ENCODE results near the gene IARS2. TPM values are rescaled to one million over a fixed set of nuclear protein-coding genes. Genes with fewer than 3 reads are reported as not detected.

Gene IARS2
- total RNA-seq, 1 experiment from 2014 or later, result 106 TPM

DNA sequence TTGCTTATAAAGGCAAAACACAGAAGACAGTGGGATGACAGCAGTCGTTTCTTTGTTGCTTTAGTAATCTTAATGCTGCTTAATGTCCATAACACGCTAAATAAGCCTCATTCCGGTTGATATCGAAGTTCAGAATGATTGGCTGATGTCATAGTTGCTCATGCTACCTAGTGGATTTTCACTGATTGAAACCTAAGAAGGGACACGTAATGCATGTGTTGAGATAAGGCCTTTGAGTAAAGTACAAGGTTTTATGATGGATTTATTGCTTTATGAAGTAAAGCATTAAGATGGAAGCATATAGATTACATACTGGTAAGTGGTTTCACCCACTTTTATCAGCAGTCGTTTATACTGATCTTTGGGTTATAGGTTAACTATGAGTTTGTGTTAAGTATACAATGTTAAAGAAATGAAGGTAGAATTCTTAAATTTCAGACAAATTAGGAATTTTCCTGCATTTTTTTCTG is 25.1 kb downstream of the IARS2 start:
- ATAC-seq (no peak), DNase-seq (ENCODE audit: low read depth, low spot score) (no peak)
- no peak overlapping the region for H3K4me2 ChIP-seq (ENCODE audit: low read length)
- RAD21 ChIA-PET (ENCODE audit: low non-redundant PET in 1 of 2, low total read pairs in 2 of 2, uncharacterized antibody in 2 of 2, unreplicated experiment in 2 of 2), result no interaction called here
- no peak overlapping the region for H3K27ac ChIP-seq (ENCODE audit: low read depth, low read length)
- H3K9me2 ChIP-seq (ENCODE audit: insufficient read depth), result no peaks in the 10 kb centered on the region
- no peak overlapping the region for H3K4me3 ChIP-seq (replicated peaks in 1 of 2; ENCODE audit: low read depth in 1 of 2, low read length in 2 of 2)
- no peaks in the 10 kb centered on the region for H3K4me1 ChIP-seq (ENCODE audit: control insufficient read depth in 1 of 2, insufficient read depth in 2 of 2, low read length in 2 of 2)
- H3K79me2 ChIP-seq (ENCODE audit: insufficient read depth, low read length), result peaks cover 7% of the 10 kb centered on the region
- H3K36me3 ChIP-seq (ENCODE audit: control insufficient read depth in 1 of 2, insufficient read depth in 2 of 2, low read length in 2 of 2), result peaks cover 8 to 26% of the 10 kb centered on the region in 2 experiments
- CTCF ChIA-PET, result no interaction called here
- POLR2A ChIA-PET, result no interaction called here
- no peaks in the 10 kb centered on the region; the same call in 1 of the 2 replicates for H4K20me1 ChIP-seq (ENCODE audit: insufficient read depth)
- H3K9me3 ChIP-seq (ENCODE audit: control insufficient read depth in 1 of 2, insufficient read depth in 1 of 2, low read depth in 1 of 2, low read length in 2 of 2), result no peaks in the 10 kb centered on the region
- no peak overlapping the region for H2AFZ ChIP-seq (ENCODE audit: low read depth, low read length, poor library complexity, severe bottlenecking)
- no TSS peak for BruUV-seq (replicated peaks)
- TF ChIP-seq EZH2phosphoT487 (IDR thresholded peaks at IDR 0.05; ENCODE audit: borderline replicate concordance) (no peak), ZFX (IDR thresholded peaks at IDR 0.05) (no peak), CBX3 (IDR thresholded peaks at IDR 0.05; ENCODE audit: low read depth) (no peak), JUND (IDR thresholded peaks at IDR 0.05) (no peak), EGR1 (IDR thresholded peaks at IDR 0.05; ENCODE audit: low read depth) (no peak), EZH2 (IDR thresholded peaks at IDR 0.05) (no peak), ZNF274 (IDR thresholded peaks at IDR 0.05; ENCODE audit: low read depth, low read length) (no peak)
- TF ChIP-seq, protein P1, sequence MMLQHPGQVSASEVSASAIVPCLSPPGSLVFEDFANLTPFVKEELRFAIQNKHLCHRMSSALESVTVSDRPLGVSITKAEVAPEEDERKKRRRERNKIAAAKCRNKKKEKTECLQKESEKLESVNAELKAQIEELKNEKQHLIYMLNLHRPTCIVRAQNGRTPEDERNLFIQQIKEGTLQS (IDR thresholded peaks at IDR 0.05), result no peak
- H3K9ac ChIP-seq (ENCODE audit: low read length), result no peak overlapping the region
- intact Hi-C loops (cut with micrococcal nuclease), result no loop called here
- H3K27me3 ChIP-seq (ENCODE audit: insufficient read depth, low read length), result no peaks in the 10 kb centered on the region

DNA sequence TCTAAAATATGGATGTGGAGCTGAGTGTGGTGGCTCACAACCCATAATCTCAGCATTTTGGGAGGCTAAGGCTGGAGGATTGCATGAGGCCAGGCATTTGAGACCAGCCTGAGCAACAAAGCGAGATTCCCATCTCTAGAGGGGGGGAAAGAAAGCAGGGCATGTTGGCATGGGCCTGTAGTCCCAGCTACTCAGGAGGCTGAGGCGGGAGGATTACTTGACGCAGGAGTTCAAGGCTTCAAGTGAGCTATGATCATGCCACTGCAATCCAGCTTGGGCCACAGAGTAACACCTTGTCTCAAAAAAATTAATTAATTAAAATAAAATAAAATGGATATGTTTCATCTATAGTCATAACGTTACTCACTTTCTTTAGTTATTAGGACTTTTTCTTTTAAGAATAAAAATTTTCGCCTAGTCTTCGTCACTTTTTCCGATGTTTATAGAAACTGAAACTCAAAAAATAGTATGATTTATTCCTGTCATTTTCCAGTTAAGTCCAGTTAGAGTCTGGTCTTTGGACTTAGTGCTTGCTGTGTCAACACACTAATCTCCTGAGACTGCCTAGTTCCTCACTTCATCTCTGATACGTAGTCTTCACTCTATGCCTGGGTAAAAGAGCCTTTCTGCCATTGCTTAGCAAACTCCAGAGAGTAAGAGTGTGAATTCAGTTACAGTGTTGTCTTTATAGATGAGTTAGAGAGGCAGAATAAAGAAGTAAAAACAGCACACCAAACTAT is 28.0 kb downstream of the IARS2 start:
- Histone ChIP-seq H3K36me3 (ENCODE audit: control insufficient read depth in 1 of 2, insufficient read depth in 2 of 2, low read length in 2 of 2) (peaks cover 5 to 10% of the 10 kb centered on the region in 2 experiments; a peak in 3 of 4 replicates), H3K4me1 (ENCODE audit: control insufficient read depth in 1 of 2, insufficient read depth in 2 of 2, low read length in 2 of 2) (no peaks in the 10 kb centered on the region), H3K79me2 (ENCODE audit: insufficient read depth, low read length) (peaks cover 14% of the 10 kb centered on the region), H3K4me3 (replicated peaks in 1 of 2; ENCODE audit: low read depth in 1 of 2, low read length in 2 of 2) (no peak overlapping the region), H3K9me3 (ENCODE audit: control insufficient read depth in 1 of 2, insufficient read depth in 1 of 2, low read depth in 1 of 2, low read length in 2 of 2) (no peaks in the 10 kb centered on the region), H3K4me2 (ENCODE audit: low read length) (no peak overlapping the region), H3K9me2 (ENCODE audit: insufficient read depth) (no peaks in the 10 kb centered on the region), H2AFZ (ENCODE audit: low read depth, low read length, poor library complexity, severe bottlenecking) (no peak overlapping the region), H3K27ac (ENCODE audit: low read depth, low read length) (no peak overlapping the region), H4K20me1 (ENCODE audit: insufficient read depth) (no peaks in the 10 kb centered on the region; the same call in 1 of the 2 replicates), H3K9ac (ENCODE audit: low read length) (no peak overlapping the region), H3K27me3 (ENCODE audit: insufficient read depth, low read length) (no peaks in the 10 kb centered on the region)
- POLR2A ChIA-PET, result no interaction called here
- BruUV-seq (replicated peaks), result no TSS peak
- DNase-seq (ENCODE audit: low read depth, low spot score), result no peak
- intact Hi-C loops (cut with micrococcal nuclease), result loop anchor here (10.0 kb wide), 2 partner anchors 247 to 287 kb away; no protein-coding TSS in a partner anchor
- RAD21 ChIA-PET (ENCODE audit: low non-redundant PET in 1 of 2, low total read pairs in 2 of 2, uncharacterized antibody in 2 of 2, unreplicated experiment in 2 of 2), result interaction anchor here in 1 of 2 experiments (0.6 kb wide), 1 partner anchor 27 kb away, joined by 4 read pairs; no protein-coding TSS in a partner anchor
- TF ChIP-seq, protein P2, sequence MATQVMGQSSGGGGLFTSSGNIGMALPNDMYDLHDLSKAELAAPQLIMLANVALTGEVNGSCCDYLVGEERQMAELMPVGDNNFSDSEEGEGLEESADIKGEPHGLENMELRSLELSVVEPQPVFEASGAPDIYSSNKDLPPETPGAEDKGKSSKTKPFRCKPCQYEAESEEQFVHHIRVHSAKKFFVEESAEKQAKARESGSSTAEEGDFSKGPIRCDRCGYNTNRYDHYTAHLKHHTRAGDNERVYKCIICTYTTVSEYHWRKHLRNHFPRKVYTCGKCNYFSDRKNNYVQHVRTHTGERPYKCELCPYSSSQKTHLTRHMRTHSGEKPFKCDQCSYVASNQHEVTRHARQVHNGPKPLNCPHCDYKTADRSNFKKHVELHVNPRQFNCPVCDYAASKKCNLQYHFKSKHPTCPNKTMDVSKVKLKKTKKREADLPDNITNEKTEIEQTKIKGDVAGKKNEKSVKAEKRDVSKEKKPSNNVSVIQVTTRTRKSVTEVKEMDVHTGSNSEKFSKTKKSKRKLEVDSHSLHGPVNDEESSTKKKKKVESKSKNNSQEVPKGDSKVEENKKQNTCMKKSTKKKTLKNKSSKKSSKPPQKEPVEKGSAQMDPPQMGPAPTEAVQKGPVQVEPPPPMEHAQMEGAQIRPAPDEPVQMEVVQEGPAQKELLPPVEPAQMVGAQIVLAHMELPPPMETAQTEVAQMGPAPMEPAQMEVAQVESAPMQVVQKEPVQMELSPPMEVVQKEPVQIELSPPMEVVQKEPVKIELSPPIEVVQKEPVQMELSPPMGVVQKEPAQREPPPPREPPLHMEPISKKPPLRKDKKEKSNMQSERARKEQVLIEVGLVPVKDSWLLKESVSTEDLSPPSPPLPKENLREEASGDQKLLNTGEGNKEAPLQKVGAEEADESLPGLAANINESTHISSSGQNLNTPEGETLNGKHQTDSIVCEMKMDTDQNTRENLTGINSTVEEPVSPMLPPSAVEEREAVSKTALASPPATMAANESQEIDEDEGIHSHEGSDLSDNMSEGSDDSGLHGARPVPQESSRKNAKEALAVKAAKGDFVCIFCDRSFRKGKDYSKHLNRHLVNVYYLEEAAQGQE (IDR thresholded peaks at IDR 0.05; ENCODE audit: low read depth), result no peak
- TF ChIP-seq EZH2phosphoT487 (IDR thresholded peaks at IDR 0.05; ENCODE audit: borderline replicate concordance) (no peak), POLR2A (IDR thresholded peaks at IDR 0.05; ENCODE audit: borderline replicate concordance, extremely low read depth, insufficient read depth, insufficient read length) (no peak), SIN3A (IDR thresholded peaks at IDR 0.05; ENCODE audit: low read depth) (no peak), CEBPB (IDR thresholded peaks at IDR 0.05; ENCODE audit: low read depth) (no peak), JUND (IDR thresholded peaks at IDR 0.05) (no peak)
- TF ChIP-seq, protein P3, sequence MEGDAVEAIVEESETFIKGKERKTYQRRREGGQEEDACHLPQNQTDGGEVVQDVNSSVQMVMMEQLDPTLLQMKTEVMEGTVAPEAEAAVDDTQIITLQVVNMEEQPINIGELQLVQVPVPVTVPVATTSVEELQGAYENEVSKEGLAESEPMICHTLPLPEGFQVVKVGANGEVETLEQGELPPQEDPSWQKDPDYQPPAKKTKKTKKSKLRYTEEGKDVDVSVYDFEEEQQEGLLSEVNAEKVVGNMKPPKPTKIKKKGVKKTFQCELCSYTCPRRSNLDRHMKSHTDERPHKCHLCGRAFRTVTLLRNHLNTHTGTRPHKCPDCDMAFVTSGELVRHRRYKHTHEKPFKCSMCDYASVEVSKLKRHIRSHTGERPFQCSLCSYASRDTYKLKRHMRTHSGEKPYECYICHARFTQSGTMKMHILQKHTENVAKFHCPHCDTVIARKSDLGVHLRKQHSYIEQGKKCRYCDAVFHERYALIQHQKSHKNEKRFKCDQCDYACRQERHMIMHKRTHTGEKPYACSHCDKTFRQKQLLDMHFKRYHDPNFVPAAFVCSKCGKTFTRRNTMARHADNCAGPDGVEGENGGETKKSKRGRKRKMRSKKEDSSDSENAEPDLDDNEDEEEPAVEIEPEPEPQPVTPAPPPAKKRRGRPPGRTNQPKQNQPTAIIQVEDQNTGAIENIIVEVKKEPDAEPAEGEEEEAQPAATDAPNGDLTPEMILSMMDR (IDR thresholded peaks at IDR 0.05 in 2 of 3, conservative IDR thresholded peaks at IDR 0.05 in 1 of 3; ENCODE audit: borderline replicate concordance in 1 of 3, insufficient read depth in 1 of 3, low read depth in 2 of 3, low read length in 2 of 3), result no peak
- ATAC-seq, result no peak
- CTCF ChIA-PET, result interaction anchor here (2.2 kb wide), 1 partner anchor 10 kb away, joined by 15 read pairs; no protein-coding TSS in a partner anchor
